Mucosa of rectum (tissue), 2 donors: Measurements from ENCODE around the gene DCDC2.

ENCODE experiments used
- H3K27ac ChIP-seq, 2 donors: one replicate each; pipeline ENCODE4 v1.7.0; 2013; ENCODE audit warnings: inconsistent platforms in 2 of 2, low read depth in 2 of 2, low read length in 2 of 2
- H3K27me3 ChIP-seq, 2 donors: one replicate each; pipeline ENCODE4 v1.7.0; 2013; ENCODE audit warnings: low read length in 2 of 2; ENCODE audit not compliant: control insufficient read depth in 2 of 2, insufficient read depth in 2 of 2
- H3K36me3 ChIP-seq, 2 donors: one replicate each; pipeline ENCODE4 v1.7.0; 2013; ENCODE audit warnings: low read length in 2 of 2; ENCODE audit not compliant: control insufficient read depth in 2 of 2, insufficient read depth in 2 of 2
- H3K4me1 ChIP-seq, 2 donors: one replicate each; pipeline ENCODE4 v1.7.0; 2013; ENCODE audit warnings: low read length in 2 of 2, mild to moderate bottlenecking in 1 of 2; ENCODE audit not compliant: control insufficient read depth in 2 of 2, insufficient read depth in 2 of 2
- H3K4me3 ChIP-seq, 2 donors: one replicate each; pipeline ENCODE4 v1.7.0; 2013; ENCODE audit warnings: low read length in 2 of 2
- H3K9ac ChIP-seq, 2 donors: one replicate each; pipeline ENCODE4 v1.7.0; 2013; ENCODE audit warnings: low read length in 2 of 2, low read depth in 1 of 2, mild to moderate bottlenecking in 1 of 2
- H3K9me3 ChIP-seq, 2 donors: one replicate each; pipeline ENCODE4 v1.7.0; 2013; ENCODE audit warnings: low read length in 2 of 2; ENCODE audit not compliant: control insufficient read depth in 2 of 2
- donor health status: healthy.
- donor health status: Normal muscosa, but diverticular disease.

DCDC2 gene

GRCh38 chr6:24195836-24196597, 161.8 kb downstream of the DCDC2 start:
- H3K36me3 ChIP-seq: no peaks in the 10 kb centered on the region
- peaks cover 0 to 3% of the 10 kb centered on the region in 2 donors for H3K4me1 ChIP-seq

GRCh38 chr6:24194978-24195700, 162.7 kb downstream of the DCDC2 start:
- Histone ChIP-seq H3K9me3 (no peaks in the 10 kb centered on the region), H3K4me1 (peaks cover 0 to 3% of the 10 kb centered on the region in 2 donors), H3K9ac (no peak overlapping the region), H3K4me3 (no peak overlapping the region), H3K36me3 (no peaks in the 10 kb centered on the region), H3K27ac (no peak overlapping the region), H3K27me3 (no peaks in the 10 kb centered on the region)

More at GRCh38 chr6:24195836-24196597, 161.8 kb downstream of the DCDC2 start:
- H3K9me3 ChIP-seq: no peaks in the 10 kb centered on the region
- no peak overlapping the region for H3K27ac ChIP-seq
- no peak overlapping the region for H3K4me3 ChIP-seq
- no peak overlapping the region for H3K9ac ChIP-seq
- H3K27me3 ChIP-seq: no peaks in the 10 kb centered on the region

GRCh38 chr6:24193364-24193763, 164.5 kb downstream of the DCDC2 start:
- Histone ChIP-seq H3K9ac (no peak overlapping the region), H3K27ac (no peak overlapping the region), H3K4me3 (no peak overlapping the region), H3K36me3 (no peaks in the 10 kb centered on the region), H3K9me3 (no peaks in the 10 kb centered on the region), H3K27me3 (no peaks in the 10 kb centered on the region), H3K4me1 (peaks cover 0 to 3% of the 10 kb centered on the region in 2 donors)

- H3K27me3 ChIP-seq: no peaks in the 10 kb centered on the region
- no peak overlapping the region for H3K4me3 ChIP-seq
- no peaks in the 10 kb centered on the region for H3K9me3 ChIP-seq
- H3K27ac ChIP-seq: no peak overlapping the region
- H3K36me3 ChIP-seq: no peaks in the 10 kb centered on the region
- H3K9ac ChIP-seq: no peak overlapping the region
- peaks cover 0 to 3% of the 10 kb centered on the region in 2 donors for H3K4me1 ChIP-seq
These were observed 166.5 kb downstream of the DCDC2 start for GRCh38 chr6:24191346-24191745.

- no peaks in the 10 kb centered on the region for H3K27me3 ChIP-seq
- H3K27ac ChIP-seq: no peak overlapping the region
- no peaks in the 10 kb centered on the region for H3K4me1 ChIP-seq
- H3K9ac ChIP-seq: no peak overlapping the region
- no peaks in the 10 kb centered on the region for H3K36me3 ChIP-seq
- H3K4me3 ChIP-seq: no peak overlapping the region
- H3K9me3 ChIP-seq: no peaks in the 10 kb centered on the region
These were observed 169.2 kb downstream of the DCDC2 start for GRCh38 chr6:24188578-24189080.

- Histone ChIP-seq H3K27me3 (no peaks in the 10 kb centered on the region), H3K9ac (no peak overlapping the region), H3K4me1 (no peaks in the 10 kb centered on the region), H3K9me3 (no peaks in the 10 kb centered on the region), H3K27ac (no peak overlapping the region), H3K36me3 (no peaks in the 10 kb centered on the region), H3K4me3 (no peak overlapping the region)
These were observed 169.8 kb downstream of the DCDC2 start for GRCh38 chr6:24187965-24188577.

GRCh38 chr6:24186349-24186748, 171.5 kb downstream of the DCDC2 start:
- H3K27ac ChIP-seq: no peak overlapping the region
- H3K36me3 ChIP-seq: no peaks in the 10 kb centered on the region
- no peaks in the 10 kb centered on the region for H3K9me3 ChIP-seq
- H3K4me1 ChIP-seq: no peaks in the 10 kb centered on the region
- no peak overlapping the region for H3K9ac ChIP-seq
- no peak overlapping the region for H3K4me3 ChIP-seq
- no peaks in the 10 kb centered on the region for H3K27me3 ChIP-seq

- Histone ChIP-seq H3K4me1 (no peaks in the 10 kb centered on the region), H3K9me3 (no peaks in the 10 kb centered on the region), H3K4me3 (no peak overlapping the region), H3K27ac (no peak overlapping the region), H3K27me3 (no peaks in the 10 kb centered on the region), H3K9ac (no peak overlapping the region), H3K36me3 (no peaks in the 10 kb centered on the region)
These were observed 174.3 kb downstream of the DCDC2 start for GRCh38 chr6:24183584-24183983.

- Histone ChIP-seq H3K27ac (no peak overlapping the region), H3K27me3 (no peaks in the 10 kb centered on the region), H3K4me1 (no peaks in the 10 kb centered on the region), H3K36me3 (no peaks in the 10 kb centered on the region), H3K4me3 (no peak overlapping the region), H3K9me3 (no peaks in the 10 kb centered on the region), H3K9ac (no peak overlapping the region)
These were observed 200.0 kb downstream of the DCDC2 start for GRCh38 chr6:24157886-24158285.

GRCh38 chr6:24154121-24154520, 203.7 kb downstream of the DCDC2 start:
- Histone ChIP-seq H3K27ac (no peak overlapping the region), H3K9ac (no peak overlapping the region), H3K36me3 (no peaks in the 10 kb centered on the region), H3K9me3 (no peaks in the 10 kb centered on the region), H3K4me3 (no peak overlapping the region), H3K4me1 (no peaks in the 10 kb centered on the region), H3K27me3 (no peaks in the 10 kb centered on the region)
